GM19035 (cell line): ENCODE measurements around the gene PNRC1.
A peak's percentile ranks its signal among the peaks of the same experiment; 100 is the strongest.
"Not testable (repeated sequence)": the region's sequence is repeated elsewhere in the genome, so short reads cannot be mapped to it uniquely, and the experiment has no call there.

Experiments used
- ATAC-seq: cut with Tn5 transposase; IDR thresholded peaks from one replicate; pipeline ENCODE4 v1.9.1; 2021; ENCODE audit not compliant: unreplicated experiment

Gene PNRC1

GRCh38 chr6:89080281-89081128, at the start of gene PNRC1:
PNRC1 (plus strand) TSS chr6:89080751; CDS start chr6:89080895, 144 bp downstream.
- peak; percentile 69 for ATAC-seq

DNA sequence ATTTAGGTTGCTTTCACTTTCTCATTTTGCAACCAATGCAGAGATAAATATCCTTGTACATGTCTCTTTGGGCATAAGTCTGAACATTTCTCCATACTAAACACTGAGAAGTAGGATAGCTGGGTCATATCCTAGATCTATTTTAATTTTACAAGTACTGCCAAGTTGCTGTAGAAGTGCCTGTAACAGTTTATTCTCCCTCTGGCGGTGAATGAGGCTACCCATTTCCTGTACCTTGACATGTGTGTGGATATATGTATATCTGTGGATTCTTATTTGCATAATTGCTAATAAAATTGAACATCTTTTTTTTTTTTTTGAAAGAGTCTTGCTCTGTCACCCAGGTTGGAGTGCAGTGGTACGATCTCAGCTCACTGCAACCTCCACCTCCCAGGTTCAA, 48.0 kb upstream of the PNRC1 start:
- ATAC-seq, result no peak

GRCh38 chr6:89033461-89033860, 47.1 kb upstream of the PNRC1 start:
- ATAC-seq, result no peak

- not testable (repeated sequence) for ATAC-seq
Observed at GRCh38 chr6:89034116-89034515, 46.4 kb upstream of the PNRC1 start.

DNA sequence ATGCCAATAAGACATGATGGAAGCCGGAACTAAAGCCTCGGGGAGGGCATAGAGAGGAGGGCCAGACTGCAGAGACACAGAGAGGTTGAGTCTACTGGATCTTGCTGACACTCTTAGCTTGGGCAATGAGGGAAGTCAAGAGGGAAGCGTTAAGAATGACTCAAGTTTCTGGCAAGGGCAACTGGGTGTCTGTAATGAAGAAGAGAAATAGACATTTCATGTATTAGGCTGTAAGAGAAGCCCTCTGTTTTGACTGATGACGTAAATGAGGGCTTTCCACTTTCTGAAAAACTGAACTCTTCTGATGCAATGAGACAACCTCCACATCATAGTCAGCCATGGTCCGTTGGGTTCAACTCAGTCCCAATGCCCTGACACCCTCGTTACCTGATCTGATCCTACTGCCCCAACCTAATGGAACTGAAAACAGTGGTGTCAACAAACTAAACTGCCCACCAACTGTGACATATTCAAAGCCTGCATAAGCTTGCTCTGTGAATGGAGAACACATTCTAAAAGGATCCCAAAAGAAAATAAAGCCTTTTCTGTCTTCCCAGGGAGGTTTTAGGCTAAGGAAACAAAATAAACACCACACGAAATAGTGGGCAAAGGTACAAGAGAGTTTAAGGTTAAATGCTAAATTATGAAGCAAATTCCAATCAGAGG, 45.8 kb upstream of the PNRC1 start:
- no peak for ATAC-seq

DNA sequence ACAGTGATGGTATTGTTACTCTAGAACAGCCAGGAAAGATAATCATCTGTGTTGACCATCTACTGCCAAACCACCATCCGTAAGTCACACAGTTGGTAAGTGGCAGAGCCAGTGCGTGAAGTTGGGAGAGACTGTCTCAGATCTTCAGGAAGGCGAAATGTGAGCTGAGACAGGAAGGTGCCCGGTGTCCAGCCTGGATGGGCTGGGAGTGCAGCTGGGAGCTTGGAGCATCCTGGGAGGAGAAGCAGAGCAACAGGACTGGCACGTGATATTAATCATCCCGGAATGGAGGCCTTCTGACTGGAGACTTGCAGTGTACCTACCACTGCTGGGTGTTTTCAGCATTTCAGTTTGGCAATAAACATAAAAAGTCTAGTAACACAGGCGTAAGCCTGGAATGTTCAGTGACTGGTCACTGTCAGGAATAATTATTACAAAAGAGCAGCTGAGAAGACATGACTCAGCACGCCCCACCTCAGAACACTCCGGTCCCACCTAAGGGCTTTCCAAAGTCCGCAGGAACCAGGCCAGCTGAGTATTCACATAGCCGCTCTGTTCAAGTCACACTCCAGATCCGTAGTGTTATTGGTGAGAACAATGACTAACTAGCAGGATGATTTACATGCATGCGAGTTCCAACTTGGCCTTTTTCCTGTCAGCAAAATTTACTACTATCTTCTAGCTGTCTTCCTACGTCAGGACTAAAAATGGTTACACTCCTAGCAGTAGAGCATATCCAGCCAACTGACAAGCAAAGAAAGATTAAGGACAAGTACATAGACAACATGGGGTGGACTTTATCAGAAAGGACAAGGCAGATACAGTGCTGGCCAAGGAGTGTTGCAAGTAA, 45.1 kb upstream of the PNRC1 start:
- ATAC-seq, result no peak

DNA sequence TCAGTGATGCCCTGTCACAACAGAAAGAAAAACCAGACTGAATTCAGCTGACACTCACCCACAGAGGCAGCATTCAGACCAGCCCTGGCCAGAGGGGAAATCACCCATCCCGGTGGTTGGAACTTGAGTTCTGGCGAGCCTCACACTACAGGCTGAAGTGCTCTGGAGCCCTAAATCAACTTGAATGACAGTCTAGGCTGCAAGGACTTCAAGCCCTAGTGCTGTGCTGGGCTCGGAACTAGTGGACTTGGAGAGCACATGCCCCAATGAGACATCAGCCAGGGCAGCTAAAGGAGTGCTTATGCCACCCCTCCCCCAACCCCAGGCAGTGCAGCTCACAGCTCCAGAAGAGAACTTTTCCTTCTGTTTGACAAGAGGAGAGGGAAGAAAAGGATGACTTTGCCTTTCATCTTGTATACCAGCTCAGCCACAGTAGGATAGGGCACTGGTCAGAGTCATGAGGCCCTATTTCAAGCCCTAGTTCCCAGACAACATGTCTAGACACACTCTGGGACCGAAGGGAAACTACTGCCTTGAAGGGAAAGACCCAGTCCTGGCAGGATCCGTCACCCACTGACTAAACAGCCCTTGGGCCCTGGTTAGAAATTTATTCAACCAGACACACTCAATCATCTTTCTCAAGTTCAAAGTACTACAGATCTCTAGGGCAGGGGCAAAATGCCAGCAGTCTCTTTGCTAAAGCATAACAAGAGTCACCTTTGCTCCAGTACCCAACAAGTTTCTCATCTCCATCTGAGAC, 43.2 kb upstream of the PNRC1 start:
- ATAC-seq, result no peak

GRCh38 chr6:89037901-89038293, 42.7 kb upstream of the PNRC1 start:
- ATAC-seq, result not testable (repeated sequence)

GRCh38 chr6:89042664-89043063, 37.9 kb upstream of the PNRC1 start:
- no peak for ATAC-seq

DNA sequence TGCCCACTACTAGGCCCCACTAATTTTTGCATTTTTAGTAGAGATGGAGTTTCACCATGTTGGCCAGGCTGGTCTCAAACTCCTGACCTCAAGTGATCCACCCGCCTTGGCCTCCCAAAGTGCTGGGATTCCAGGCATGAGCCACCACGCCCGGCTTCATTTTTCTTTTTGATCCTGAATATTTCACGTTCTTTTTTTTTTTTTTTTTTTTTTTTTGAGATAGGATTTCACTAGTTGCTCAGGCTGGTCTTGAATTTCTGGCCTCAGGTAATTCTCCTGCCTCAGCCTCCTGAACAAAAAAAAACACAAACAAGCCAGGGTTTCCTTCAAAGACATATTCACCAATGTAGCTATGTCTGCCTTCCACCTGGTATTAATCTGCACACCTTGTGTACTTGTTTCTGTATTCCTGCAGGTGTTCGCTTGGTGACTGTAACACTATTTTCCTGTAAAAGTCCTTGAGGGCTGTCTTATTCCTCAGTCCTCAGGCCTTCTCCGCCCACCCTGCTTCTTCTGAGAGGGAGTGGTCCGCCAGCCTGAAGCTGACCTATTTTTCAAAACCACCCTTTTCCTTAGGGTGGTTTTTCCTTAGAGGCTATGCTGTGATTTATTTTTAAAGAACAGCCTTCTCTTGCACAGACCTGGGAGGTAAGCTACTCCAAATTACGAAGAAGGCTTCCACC, 36.1 kb upstream of the PNRC1 start:
- ATAC-seq, result no peak

- ATAC-seq, result no peak
Observed at GRCh38 chr6:89045011-89045387, 35.6 kb upstream of the PNRC1 start.

- ATAC-seq, result no peak
Observed at GRCh38 chr6:89045576-89045975, 35.0 kb upstream of the PNRC1 start.

- no peak for ATAC-seq
Observed at GRCh38 chr6:89047473-89047872, 33.1 kb upstream of the PNRC1 start.

DNA sequence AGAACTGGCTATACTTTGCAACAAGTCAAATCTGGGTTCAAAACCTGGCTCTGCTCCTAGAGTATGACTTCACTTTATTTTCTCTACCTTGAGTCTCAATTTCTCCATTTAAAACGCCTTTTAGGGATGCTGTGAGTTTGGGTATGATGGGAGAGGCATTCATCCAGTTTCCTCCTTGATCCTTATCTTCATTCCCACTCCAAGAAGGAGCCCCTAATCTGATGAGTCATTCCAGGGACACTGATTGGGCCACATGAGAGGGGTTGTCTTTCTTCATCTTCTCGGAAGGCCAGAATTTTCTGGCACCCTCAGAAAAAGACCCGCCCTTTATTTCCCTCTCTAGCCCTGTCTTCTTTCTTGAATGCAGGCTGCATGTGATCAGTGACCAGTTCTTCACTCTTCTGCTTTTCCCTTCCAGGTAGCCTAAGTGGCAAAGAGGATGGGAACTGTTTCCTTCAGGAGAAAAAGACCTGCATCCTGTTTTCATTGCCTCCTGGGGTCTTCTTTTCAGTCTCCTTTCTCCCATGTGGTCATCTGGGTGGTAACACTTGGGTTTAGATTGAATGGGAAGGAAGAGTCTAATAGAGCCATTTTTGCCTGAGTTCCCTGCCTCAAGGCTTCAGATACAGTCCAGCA, 32.1 kb upstream of the PNRC1 start:
- ATAC-seq, result no peak

- ATAC-seq, result no peak
Observed at GRCh38 chr6:89048985-89049384, 31.6 kb upstream of the PNRC1 start.

DNA sequence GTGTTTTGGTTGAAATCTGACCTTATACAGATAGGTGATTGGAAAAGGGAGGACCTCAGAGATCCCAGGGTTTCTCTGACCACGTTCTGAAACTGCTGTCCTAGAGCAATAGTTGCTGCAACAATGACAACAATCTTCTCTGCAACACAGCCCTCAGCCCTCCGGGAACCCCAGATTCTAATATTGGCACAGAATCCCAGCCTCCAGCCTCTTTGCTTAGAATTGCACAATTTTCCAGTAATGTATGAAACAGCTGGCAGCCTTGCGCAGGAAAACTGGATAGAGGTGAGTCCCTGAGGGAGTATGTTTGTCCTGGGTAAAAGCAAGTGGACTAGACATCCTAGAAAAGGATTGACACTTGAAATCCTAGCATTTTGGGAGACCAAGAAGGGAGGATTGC, 30.4 kb upstream of the PNRC1 start:
- ATAC-seq, result no peak

DNA sequence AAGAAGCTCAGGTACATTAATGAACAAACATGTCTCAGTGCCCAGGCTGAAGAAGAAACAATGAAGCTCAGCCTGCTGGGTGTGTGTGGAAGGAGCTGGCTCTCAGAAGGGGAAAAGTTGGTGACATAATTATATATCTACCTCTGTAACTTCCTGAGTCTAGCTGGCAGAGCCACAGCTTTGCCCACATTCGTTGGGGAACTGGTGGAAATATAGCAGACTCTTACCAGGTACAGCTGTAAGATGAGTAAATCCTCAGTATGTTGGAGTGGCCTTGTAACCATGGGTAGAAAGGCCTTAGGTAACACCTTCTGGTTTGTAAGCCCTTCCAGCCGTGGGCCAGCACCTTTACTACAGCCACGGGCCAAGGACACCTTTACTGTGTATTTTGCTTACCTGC, 29.9 kb upstream of the PNRC1 start:
- no peak for ATAC-seq

DNA sequence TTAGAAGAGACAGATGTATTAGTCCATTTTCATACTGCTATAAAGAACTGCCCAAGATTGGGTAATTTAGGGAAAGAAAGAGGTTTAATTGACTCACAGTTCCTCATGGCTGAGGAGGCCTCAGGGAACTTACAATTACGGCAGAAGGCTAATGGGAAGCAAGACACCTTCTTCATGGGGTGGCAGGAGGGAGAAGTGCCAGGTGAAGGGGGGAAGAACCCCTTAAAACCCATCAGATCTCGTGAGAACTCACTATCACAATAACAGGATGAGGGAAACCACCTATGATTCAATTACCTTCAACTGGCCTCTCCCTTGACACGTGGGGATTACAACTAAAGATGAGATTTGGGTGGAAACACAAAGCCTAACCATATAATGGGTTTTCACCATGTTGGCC, 28.9 kb upstream of the PNRC1 start:
- ATAC-seq, result no peak

DNA sequence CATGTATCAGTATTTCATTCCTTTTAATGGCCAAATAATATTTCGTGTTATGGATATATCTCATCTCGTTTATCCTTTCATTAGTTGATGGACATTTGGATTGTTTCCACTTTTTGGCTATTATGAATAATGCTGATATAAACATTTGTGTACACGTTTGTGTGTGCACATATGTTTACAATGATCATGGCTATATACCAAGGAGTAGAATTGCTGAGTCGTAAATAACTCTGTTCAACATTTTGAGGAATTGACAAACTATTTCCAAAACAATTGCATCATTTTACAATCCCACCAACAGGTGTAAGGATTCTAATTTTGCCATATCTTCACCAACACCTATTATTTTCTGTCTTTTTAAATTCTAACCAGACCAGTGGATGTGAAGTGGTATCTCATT, 26.3 kb upstream of the PNRC1 start:
- no peak for ATAC-seq

DNA sequence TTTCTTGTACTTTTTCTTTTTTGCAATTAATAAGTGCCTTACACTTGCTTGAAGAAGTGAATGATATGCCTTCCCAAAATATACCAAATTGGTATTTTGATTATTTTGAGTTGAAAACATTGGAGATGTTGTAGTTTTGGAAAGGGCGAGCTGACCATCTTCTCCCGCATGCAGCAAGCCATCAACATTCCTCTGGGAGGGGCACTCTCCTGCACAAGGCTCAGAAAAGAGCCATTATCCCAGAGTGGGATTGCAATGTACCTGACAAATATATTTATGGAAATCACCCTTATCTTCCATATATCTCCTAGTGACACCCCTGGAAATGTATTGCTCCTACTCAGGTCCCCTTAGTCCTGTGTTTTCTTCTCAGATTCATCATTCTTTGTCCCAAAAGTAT, 22.8 kb upstream of the PNRC1 start:
- no peak for ATAC-seq
